Cardiac atrium fibroblast (primary cell): Measurements from ENCODE around the gene CBLN3. TPM values are rescaled to one million over a fixed set of nuclear protein-coding genes. Genes with fewer than 3 reads are reported as not detected.

Source experiments
- total RNA-seq: library from RNA; depleted of rRNA; stranded (reverse); fragments of >200 nt; gene quantifications from 2 replicates; pipeline ENCODE4 v1.2.3, GENCODE V29; 2015

Gene CBLN3
- total RNA-seq = 2.8 and 3.4 TPM in 2 replicates

GRCh38 chr14:24429395-24430142, at the start of gene CBLN3, which contains the start of gene KHNYN:
TSS of gene CBLN3 (minus strand) at chr14:24429668. CDS start at chr14:24429054, 614 bp downstream.
TSS of gene KHNYN (plus strand) at chr14:24429954. CDS start at chr14:24430731, 777 bp downstream.

GRCh38 chr14:24442240-24443052, 13.0 kb upstream of the CBLN3 start, which contains the start of gene SDR39U1:
TSS of gene SDR39U1 (minus strand) at chr14:24442776. CDS start at chr14:24442769, 7 bp downstream.

GRCh38 chr14:24398653-24399446, 30.6 kb downstream of the CBLN3 start, which contains the start of gene NYNRIN:
TSS of gene NYNRIN (plus strand) at chr14:24399003. CDS start at chr14:24399247, 244 bp downstream.

Other genes with a start within 250 kb of the CBLN3 start
- gene IPO4, start 240.9 kb downstream of the CBLN3 start, total RNA-seq = 24.2 and 39.0 TPM in 2 replicates
- 71.5 and 84.7 TPM in 2 replicates for gene TM9SF1, start 234.2 kb downstream of the CBLN3 start, total RNA-seq
- gene TSSK4, start 224.0 kb downstream of the CBLN3 start, total RNA-seq = not detected in 2 replicates
- gene CHMP4A, start 216.2 kb downstream of the CBLN3 start, total RNA-seq = 34.7 TPM in 2 replicates
- 6.7 and 9.2 TPM in 2 replicates for gene MDP1, start 213.6 kb downstream of the CBLN3 start, total RNA-seq
- 140 and 176 TPM in 2 replicates for gene NEDD8, start 197.3 kb downstream of the CBLN3 start, total RNA-seq
- 41.7 and 96.7 TPM in 2 replicates for gene GMPR2, start 196.7 kb downstream of the CBLN3 start, total RNA-seq
- gene TINF2, start 187.0 kb downstream of the CBLN3 start, total RNA-seq = 42.1 and 42.6 TPM in 2 replicates
- gene TGM1, start 166.5 kb downstream of the CBLN3 start, total RNA-seq = 0.16 and 0.72 TPM in 2 replicates
- 25.9 and 39.9 TPM in 2 replicates for gene RABGGTA, start 158.1 kb downstream of the CBLN3 start, total RNA-seq
- 11.3 and 19.0 TPM in 2 replicates for gene DHRS1, start 129.9 kb downstream of the CBLN3 start, total RNA-seq
- gene NOP9, start 129.8 kb downstream of the CBLN3 start, total RNA-seq = 12.6 and 13.9 TPM in 2 replicates
- gene CIDEB, start 121.7 kb downstream of the CBLN3 start, total RNA-seq = 0.18 and 2.8 TPM in 2 replicates
- gene LTB4R2, start 119.5 kb downstream of the CBLN3 start, total RNA-seq = 1.4 and 2.1 TPM in 2 replicates
- gene LTB4R, start 118.2 kb downstream of the CBLN3 start, total RNA-seq = 3.6 and 6.3 TPM in 2 replicates
- gene ADCY4, start 94.6 kb downstream of the CBLN3 start, total RNA-seq = 1.8 and 2.3 TPM in 2 replicates
- gene RIPK3, start 89.7 kb downstream of the CBLN3 start, total RNA-seq = 0.36 TPM in 1 of 2 replicates, not detected in the other
- gene NFATC4, start 61.5 kb downstream of the CBLN3 start, total RNA-seq = 40.0 and 41.9 TPM in 2 replicates
- gene NYNRIN, start 30.7 kb downstream of the CBLN3 start, total RNA-seq = 6.3 and 11.7 TPM in 2 replicates
- gene KHNYN, start 286 bp upstream of the CBLN3 start, total RNA-seq = 30.3 and 36.6 TPM in 2 replicates
- gene SDR39U1, start 13.1 kb upstream of the CBLN3 start, total RNA-seq = 14.1 and 24.2 TPM in 2 replicates
- not detected in 2 replicates for gene CMA1, start 78.6 kb upstream of the CBLN3 start, total RNA-seq
- gene CTSG, start 146.6 kb upstream of the CBLN3 start, total RNA-seq = not detected in 2 replicates
- not detected in 2 replicates for gene GZMH, start 180.0 kb upstream of the CBLN3 start, total RNA-seq
- not detected in 2 replicates for gene GZMB, start 204.5 kb upstream of the CBLN3 start, total RNA-seq